ENCODE data around the gene MLST8. TPM values are rescaled to one million over a fixed set of nuclear protein-coding genes. Genes with fewer than 3 reads are reported as not detected.

MLST8 gene
- total RNA-seq, 1 donor from 2014 or later: 61.9 TPM

DNA sequence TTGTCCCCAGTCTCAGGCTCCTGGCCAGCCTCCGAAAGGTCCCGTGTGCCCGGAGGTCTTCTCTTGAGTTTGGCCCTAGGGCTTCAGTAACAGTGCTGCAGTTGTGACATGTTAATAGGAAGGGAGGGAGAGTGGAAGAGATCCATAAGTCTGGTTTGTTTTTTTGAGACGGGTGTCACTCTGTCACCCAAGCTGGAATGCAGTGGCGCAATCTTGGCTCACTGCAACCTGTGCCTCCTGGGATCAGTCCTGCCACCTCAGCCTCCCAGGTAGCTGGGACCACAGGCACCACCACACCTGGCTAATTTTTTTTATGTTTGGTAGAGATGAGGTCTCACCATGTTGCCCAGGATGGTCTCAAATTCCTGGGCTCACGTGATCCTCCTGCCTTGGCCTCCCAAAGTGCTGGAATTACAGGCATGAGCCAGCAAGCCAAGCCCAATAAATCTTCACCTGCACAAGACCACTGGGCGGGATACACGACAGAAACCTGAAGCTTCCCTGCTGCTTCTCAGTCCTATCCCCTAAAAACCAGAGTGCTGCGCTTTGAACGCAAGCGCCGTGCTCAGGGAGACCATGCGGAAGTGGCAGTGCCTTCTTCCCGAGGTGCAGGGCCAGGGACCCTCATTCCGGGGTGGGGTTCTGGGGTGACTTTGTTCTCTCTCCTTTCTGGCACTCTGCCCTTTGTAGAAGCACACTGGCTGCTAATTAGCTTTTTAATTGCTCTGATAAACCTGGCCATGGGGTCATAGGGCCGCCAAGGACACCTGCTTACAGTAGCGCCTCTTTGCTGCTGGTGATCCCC, 38.8 kb upstream of the MLST8 start:
- Mint-ChIP-seq H3K27ac (peak overlapping the region; percentile 23), H3K36me3 (ENCODE audit: low read depth) (peaks cover 5% of the 10 kb centered on the region)

DNA sequence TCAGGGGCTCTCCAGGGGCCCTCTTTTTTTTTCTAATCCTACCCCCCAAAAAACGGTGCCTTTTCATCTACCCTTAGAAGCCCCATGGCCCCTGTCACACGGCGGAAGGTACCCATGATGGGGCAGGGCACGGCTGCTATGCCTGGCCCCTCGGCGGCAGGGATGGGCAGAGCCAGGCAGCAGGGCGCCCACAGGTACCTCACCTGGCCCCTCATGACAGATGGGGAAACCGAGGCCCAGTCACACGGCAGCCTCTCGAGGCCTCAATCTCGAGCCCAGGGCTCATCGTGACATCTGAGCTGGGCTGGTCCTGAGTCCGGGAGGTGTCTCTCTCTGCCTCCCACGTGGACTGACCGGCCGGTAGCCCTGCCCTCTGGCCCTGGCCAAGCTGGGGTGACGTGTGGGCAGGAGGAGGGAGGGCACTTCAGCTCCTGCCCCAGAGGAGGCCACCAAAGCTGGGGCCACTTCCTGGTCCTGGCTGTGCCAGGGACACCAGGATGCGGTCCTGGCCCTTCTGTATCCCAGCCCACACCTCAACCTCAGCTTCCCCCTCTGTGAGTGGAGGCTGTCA, 38.1 kb upstream of the MLST8 start:
- Mint-ChIP-seq H3K27ac (peak overlapping the region; percentile 23), H3K4me3 (no peak overlapping the region), H3K27me3 (ENCODE audit: insufficient read depth) (no peaks in the 10 kb centered on the region), H3K4me1 (ENCODE audit: low read depth) (no peaks in the 10 kb centered on the region), H3K9me3 (no peaks in the 10 kb centered on the region), H3K36me3 (ENCODE audit: low read depth) (peaks cover 5% of the 10 kb centered on the region)
- intact Hi-C loops (cut with micrococcal nuclease): no loop called here
- no peak for DNase-seq (ENCODE audit: low spot score)

More for the DNA sequence above, 38.8 kb upstream of the MLST8 start:
- H3K4me3 Mint-ChIP-seq: no peak overlapping the region
- DNase-seq (ENCODE audit: low spot score): no peak
- no peaks in the 10 kb centered on the region for H3K9me3 Mint-ChIP-seq
- no peaks in the 10 kb centered on the region for H3K4me1 Mint-ChIP-seq (ENCODE audit: low read depth)
- intact Hi-C loops (cut with micrococcal nuclease): no loop called here
- no peaks in the 10 kb centered on the region for H3K27me3 Mint-ChIP-seq (ENCODE audit: insufficient read depth)

DNA sequence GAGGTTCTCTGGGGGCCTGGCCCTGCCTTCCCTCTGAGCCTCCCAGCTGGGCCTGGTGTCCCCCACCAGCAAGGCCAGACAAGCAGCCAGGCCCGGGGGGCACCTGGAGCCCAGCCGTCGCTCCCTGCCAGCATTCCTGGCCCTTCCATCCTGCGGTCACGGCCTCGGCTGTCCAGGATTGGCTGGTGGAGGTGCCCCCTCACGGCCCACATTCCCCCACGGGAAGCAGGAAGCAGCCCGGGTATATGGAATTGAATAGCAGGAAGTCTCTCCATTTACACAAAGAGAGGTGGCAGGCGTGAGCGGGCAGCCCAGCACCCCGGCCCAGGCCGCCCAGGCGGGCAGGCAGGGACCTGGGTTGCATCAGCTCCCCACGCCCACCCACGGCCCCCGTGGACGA, 35.2 kb upstream of the MLST8 start:
- Mint-ChIP-seq H3K9me3 (no peaks in the 10 kb centered on the region), H3K27ac (no peak overlapping the region), H3K4me1 (ENCODE audit: low read depth) (no peaks in the 10 kb centered on the region), H3K27me3 (ENCODE audit: insufficient read depth) (no peaks in the 10 kb centered on the region), H3K36me3 (ENCODE audit: low read depth) (peaks cover 9% of the 10 kb centered on the region), H3K4me3 (no peak overlapping the region)
- DNase-seq (ENCODE audit: low spot score): no peak
- intact Hi-C loops (cut with micrococcal nuclease): no loop called here

DNA sequence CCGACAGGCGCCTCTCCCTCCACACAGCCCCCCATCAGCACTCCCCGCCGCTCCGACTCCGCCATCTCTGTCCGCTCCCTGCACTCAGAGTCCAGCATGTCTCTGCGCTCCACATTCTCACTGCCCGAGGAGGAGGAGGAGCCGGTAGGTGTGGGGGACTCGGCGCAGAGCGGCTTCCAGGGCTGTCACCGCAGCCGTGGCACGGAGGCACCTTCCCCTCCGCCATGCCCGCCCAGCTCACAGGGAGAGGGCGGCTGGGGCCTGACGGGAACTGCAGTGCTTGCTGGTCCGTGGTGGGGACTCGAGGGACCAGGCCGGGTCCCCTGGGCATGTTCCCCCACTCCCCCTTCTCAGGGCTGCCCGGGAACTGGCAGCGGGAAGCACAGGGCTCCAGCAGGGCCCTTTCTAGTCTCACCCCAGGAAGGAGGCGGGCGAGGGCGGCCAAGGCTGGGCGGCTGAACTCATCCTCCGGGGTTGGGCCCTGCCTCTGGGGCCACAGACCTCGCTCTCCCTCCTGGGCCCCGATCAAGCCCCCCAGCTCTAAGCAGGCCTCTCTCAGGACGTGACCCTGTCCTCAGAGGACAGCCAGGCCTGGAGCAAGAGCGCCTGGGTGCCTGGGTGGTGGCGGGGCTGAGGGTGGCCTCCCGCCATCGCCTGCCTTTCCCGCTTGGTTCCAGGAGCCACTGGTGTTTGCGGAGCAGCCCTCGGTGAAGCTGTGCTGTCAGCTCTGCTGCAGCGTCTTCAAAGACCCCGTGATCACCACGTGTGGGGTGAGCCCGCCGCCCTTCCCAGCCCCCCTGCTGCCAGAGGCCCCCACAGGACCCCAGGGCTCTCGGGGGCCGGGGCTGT, 34.4 kb upstream of the MLST8 start:
- H3K27me3 Mint-ChIP-seq (ENCODE audit: insufficient read depth): no peaks in the 10 kb centered on the region
- H3K36me3 Mint-ChIP-seq (ENCODE audit: low read depth): peaks cover 9% of the 10 kb centered on the region
- no peaks in the 10 kb centered on the region for H3K9me3 Mint-ChIP-seq
- intact Hi-C loops (cut with micrococcal nuclease): no loop called here
- no peak for DNase-seq (ENCODE audit: low spot score)
- no peak overlapping the region for H3K4me3 Mint-ChIP-seq
- no peaks in the 10 kb centered on the region for H3K4me1 Mint-ChIP-seq (ENCODE audit: low read depth)
- H3K27ac Mint-ChIP-seq: no peak overlapping the region

DNA sequence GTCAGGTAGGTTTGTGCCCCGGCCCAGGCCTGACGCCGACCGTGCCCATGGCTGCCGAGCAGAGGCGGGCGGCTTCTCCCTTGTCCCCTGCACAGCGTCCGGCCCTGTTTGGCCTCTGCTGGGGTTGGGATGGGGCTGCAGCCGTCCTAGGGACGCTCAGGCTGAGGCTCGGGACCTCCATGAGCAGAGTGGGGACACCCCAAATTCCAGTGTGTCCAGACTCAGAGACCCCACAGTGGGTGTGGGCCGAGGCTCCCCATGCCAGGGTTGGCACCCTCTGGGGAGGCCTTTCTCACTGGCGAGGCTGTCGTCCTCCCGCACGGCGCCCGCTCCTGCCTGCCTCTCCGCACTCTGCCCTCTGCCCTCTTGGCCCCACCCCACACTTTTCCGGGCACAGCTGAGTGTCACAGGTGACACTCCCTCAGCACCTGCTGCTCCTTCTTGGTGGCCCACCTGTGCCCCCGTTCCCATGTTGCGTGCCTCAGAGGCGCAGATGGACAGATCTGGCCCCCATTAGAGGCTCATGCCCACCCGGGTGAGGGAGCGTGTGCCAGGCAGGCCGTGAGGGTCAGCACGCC, 33.6 kb upstream of the MLST8 start:
- no peak for DNase-seq (ENCODE audit: low spot score)
- Mint-ChIP-seq H3K4me1 (ENCODE audit: low read depth) (no peaks in the 10 kb centered on the region), H3K27ac (no peak overlapping the region), H3K36me3 (ENCODE audit: low read depth) (peaks cover 6% of the 10 kb centered on the region), H3K27me3 (ENCODE audit: insufficient read depth) (no peaks in the 10 kb centered on the region), H3K9me3 (no peaks in the 10 kb centered on the region), H3K4me3 (no peak overlapping the region)
- intact Hi-C loops (cut with micrococcal nuclease): no loop called here

DNA sequence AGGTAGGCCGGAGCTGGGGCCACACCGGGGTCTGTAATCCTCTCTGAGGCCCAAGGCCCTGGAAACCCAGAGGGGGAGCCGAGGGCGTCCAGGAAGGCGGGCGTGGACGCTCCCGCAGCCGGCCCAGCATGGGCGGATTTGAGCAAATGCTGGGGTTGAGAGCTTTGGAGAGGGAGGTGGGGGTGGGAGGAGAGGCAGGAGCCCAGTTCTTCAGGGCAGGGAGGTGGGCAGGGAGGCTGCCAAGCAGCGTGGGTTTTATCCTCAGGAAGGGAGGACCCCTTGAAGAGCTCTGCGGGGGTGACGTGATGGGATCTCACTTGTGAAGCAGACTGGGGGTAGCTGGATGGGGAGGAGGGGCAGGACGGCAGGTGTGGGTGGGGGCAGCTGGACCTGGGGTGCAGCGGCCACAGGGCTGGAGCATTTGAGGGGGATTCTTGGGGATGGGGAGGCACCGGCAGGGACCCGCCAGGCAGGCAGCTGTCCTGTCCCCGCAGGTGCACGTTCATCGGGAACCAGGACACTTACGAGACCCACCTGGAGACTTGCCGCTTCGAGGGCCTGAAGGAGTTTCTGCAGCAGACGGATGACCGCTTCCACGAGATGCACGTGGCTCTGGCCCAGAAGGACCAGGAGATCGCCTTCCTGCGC, 32.4 kb upstream of the MLST8 start:
- Mint-ChIP-seq H3K36me3 (ENCODE audit: low read depth) (peaks cover 6% of the 10 kb centered on the region), H3K9me3 (no peaks in the 10 kb centered on the region), H3K4me1 (ENCODE audit: low read depth) (no peaks in the 10 kb centered on the region), H3K27me3 (ENCODE audit: insufficient read depth) (no peaks in the 10 kb centered on the region), H3K27ac (no peak overlapping the region), H3K4me3 (no peak overlapping the region)
- DNase-seq (ENCODE audit: low spot score): no peak
- intact Hi-C loops (cut with micrococcal nuclease): no loop called here

DNA sequence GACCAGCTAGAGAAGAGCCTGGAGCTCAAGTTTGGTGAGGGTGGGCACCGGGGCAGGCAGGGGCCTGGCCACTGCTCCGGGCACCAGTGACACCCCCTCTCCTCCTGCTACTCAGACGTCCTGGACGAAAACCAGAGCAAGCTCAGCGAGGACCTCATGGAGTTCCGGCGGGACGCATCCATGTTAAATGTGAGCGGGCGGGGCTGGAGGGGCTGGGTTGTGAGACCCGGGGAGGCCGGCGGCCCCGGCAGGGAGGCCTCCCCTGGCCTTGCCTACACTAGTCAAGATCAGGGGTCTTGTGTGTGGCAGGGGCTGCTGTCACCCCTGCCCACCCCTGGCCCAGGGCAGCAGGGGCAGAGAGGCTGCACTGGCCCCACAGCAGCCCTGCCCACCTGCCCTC, 31.9 kb upstream of the MLST8 start:
- intact Hi-C loops (cut with micrococcal nuclease): no loop called here
- Mint-ChIP-seq H3K27ac (no peak overlapping the region), H3K9me3 (no peaks in the 10 kb centered on the region), H3K27me3 (ENCODE audit: insufficient read depth) (no peaks in the 10 kb centered on the region), H3K4me3 (no peak overlapping the region), H3K4me1 (ENCODE audit: low read depth) (no peaks in the 10 kb centered on the region), H3K36me3 (ENCODE audit: low read depth) (peaks cover 6% of the 10 kb centered on the region)
- no peak for DNase-seq (ENCODE audit: low spot score)

DNA sequence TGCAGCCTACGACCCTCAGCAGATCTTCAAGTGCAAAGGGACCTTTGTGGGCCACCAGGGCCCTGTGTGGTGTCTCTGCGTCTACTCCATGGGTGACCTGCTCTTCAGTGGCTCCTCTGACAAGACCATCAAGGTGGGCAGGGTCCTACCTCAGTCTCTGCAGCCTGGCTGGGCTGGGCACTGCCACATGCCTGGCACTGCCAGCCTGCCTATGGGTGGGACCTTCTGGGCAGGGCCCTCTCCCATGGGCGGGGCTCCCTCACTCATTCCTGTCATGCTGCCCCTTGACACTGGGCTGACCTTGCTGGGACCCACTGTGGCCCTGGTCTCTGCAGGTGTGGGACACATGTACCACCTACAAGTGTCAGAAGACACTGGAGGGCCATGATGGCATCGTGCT, 31.3 kb upstream of the MLST8 start:
- H3K9me3 Mint-ChIP-seq: no peaks in the 10 kb centered on the region
- intact Hi-C loops (cut with micrococcal nuclease): no loop called here

DNA sequence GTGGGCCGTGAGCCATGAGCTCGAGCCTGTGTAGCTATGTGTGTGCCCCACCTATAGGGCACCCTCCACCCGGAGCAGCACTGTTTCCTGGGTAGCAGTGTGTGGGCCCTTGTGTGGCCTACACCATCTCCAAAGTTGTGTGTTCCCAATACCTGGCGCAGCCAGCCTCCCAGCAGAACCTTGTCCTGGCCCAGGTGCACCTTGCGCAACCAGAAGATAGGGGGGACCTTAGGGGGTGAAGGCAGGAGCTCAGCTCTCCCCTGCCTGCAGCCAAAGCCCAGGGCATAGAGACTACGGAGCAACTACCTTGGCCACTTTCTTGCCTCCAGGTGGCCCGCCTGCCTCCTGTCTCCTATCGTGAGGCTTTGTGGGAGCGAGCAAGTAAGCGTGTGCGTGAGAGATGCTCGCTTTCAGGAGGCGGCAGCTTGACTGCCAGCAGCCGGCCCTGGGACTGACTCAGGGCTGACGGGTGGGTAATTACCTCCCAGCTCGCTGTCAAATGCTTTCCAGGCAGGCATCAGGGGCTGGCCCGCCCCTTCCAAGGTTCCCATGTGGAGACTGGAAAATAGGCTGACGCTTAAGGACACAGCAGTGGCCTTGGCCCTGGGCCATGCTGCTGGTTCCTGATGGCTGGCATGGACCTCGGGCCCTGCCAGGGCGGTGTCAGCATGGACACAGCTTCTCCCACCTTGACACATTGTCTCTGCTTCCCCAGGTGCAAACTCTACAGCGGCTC, 30.7 kb upstream of the MLST8 start:
- H3K4me1 Mint-ChIP-seq (ENCODE audit: low read depth): no peaks in the 10 kb centered on the region
- no peak overlapping the region for H3K27ac Mint-ChIP-seq
- no peaks in the 10 kb centered on the region for H3K9me3 Mint-ChIP-seq
- DNase-seq (ENCODE audit: low spot score): no peak
- H3K27me3 Mint-ChIP-seq (ENCODE audit: insufficient read depth): no peaks in the 10 kb centered on the region
- H3K4me3 Mint-ChIP-seq: no peak overlapping the region
- H3K36me3 Mint-ChIP-seq (ENCODE audit: low read depth): peaks cover 6% of the 10 kb centered on the region
- intact Hi-C loops (cut with micrococcal nuclease): no loop called here

More for the DNA sequence above, 31.3 kb upstream of the MLST8 start:
- Mint-ChIP-seq H3K27me3 (ENCODE audit: insufficient read depth) (no peaks in the 10 kb centered on the region), H3K27ac (no peak overlapping the region), H3K4me3 (no peak overlapping the region), H3K36me3 (ENCODE audit: low read depth) (peaks cover 6% of the 10 kb centered on the region), H3K4me1 (ENCODE audit: low read depth) (no peaks in the 10 kb centered on the region)
- DNase-seq (ENCODE audit: low spot score): no peak

DNA sequence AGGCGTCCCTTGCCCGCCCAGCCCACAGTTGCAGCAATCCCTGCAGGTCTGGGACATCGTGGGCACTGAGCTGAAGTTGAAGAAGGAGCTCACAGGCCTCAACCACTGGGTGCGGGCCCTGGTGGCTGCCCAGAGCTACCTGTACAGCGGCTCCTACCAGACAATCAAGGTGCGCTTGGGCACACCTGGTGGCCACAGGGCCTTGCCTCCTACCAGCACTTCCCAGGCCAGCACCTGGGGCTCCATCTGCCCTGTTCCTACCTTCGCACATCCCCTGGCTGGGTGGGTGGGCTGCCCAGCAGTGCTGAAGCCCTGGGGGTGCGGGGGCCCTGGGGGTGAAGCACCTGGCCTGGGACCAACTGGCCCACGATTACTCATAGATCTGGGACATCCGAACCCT, 29.8 kb upstream of the MLST8 start:
- Mint-ChIP-seq H3K4me3 (no peak overlapping the region), H3K27ac (no peak overlapping the region), H3K9me3 (no peaks in the 10 kb centered on the region), H3K27me3 (ENCODE audit: insufficient read depth) (no peaks in the 10 kb centered on the region), H3K36me3 (ENCODE audit: low read depth) (peaks cover 6% of the 10 kb centered on the region), H3K4me1 (ENCODE audit: low read depth) (no peaks in the 10 kb centered on the region)
- intact Hi-C loops (cut with micrococcal nuclease): no loop called here
- DNase-seq (ENCODE audit: low spot score): no peak

DNA sequence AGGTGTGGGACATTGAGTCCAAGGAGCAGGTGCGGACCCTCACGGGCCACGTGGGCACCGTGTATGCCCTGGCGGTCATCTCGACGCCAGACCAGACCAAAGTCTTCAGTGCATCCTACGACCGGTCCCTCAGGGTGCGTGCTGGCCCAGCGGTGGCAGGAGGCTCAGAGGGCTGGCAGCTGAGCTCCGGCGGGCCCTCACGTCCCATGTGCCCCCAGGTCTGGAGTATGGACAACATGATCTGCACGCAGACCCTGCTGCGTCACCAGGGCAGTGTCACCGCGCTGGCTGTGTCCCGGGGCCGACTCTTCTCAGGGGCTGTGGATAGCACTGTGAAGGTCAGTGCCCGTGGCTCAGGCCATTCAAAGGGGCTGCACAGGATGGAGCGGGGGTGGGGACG, 29.2 kb upstream of the MLST8 start:
- Mint-ChIP-seq H3K4me3 (no peak overlapping the region), H3K27me3 (ENCODE audit: insufficient read depth) (no peaks in the 10 kb centered on the region), H3K4me1 (ENCODE audit: low read depth) (no peaks in the 10 kb centered on the region), H3K9me3 (no peaks in the 10 kb centered on the region), H3K27ac (no peak overlapping the region), H3K36me3 (ENCODE audit: low read depth) (peaks cover 6% of the 10 kb centered on the region)
- intact Hi-C loops (cut with micrococcal nuclease): no loop called here
- no peak for DNase-seq (ENCODE audit: low spot score)

DNA sequence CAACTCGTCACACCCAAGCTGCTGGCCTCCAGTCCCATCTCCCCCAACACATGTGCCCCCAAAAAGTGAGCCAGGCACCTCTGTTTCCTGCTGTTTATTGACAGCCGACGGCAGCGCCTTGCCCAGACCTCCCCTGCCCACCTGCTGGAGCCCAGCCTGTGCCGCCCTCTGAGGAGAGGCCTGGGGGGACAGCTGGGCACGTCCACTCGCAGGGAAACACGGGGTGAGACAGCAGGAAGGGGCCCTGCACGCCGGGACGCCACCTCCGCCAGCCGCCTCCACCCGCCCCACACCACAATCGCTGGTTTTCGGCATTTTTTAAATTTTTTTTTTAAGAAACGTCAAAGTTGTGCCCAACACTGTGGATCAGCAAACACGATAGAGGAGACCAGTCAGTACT, 28.2 kb upstream of the MLST8 start:
- Mint-ChIP-seq H3K4me3 (no peak overlapping the region), H3K36me3 (ENCODE audit: low read depth) (peaks cover 6% of the 10 kb centered on the region), H3K9me3 (no peaks in the 10 kb centered on the region), H3K4me1 (ENCODE audit: low read depth) (no peaks in the 10 kb centered on the region), H3K27ac (no peak overlapping the region), H3K27me3 (ENCODE audit: insufficient read depth) (no peaks in the 10 kb centered on the region)
- DNase-seq (ENCODE audit: low spot score): no peak
- intact Hi-C loops (cut with micrococcal nuclease): no loop called here
